GM23338 (cell line): Measurements from ENCODE around the gene FXYD2. TPM values are rescaled to one million over a fixed set of nuclear protein-coding genes. Genes with fewer than 3 reads are reported as not detected.
A peak's percentile ranks its signal among the peaks of the same experiment; 100 is the strongest.

Experiments
- ATAC-seq: fragments of 200-7000 bp; cut with Tn5 transposase; 3 replicates; pipeline ENCODE4 v1.9.1; 2020
- DNase-seq: peaks from one replicate; pipeline ENCODE4 v3.0.0-alpha.2; 2015; ENCODE audit warnings: low spot score
- H2AFZ ChIP-seq: fragments of 200-600 bp; sonication (generic); 2 replicates; pipeline ENCODE4 v1.8.0; 2016; ENCODE audit warnings: antibody characterized with exemption, mild to moderate bottlenecking, moderate library complexity
- H3F3A ChIP-seq: fragments of 200-600 bp; sonication (generic); replicated peaks from 2 replicates; pipeline ENCODE4 v1.8.0; 2017; ENCODE audit warnings: antibody characterized with exemption, mixed run types, low read depth
- H3K27ac ChIP-seq: fragments of 200-600 bp; sonication (generic); 2 replicates; pipeline ENCODE4 v1.6.1; 2016; ENCODE audit warnings: low read depth
- H3K27me3 ChIP-seq: fragments of 200-600 bp; sonication (generic); 2 replicates; pipeline ENCODE4 v1.8.0; 2016; ENCODE audit warnings: mild to moderate bottlenecking, mixed run types, moderate library complexity; ENCODE audit not compliant: insufficient read depth
- H3K36me3 ChIP-seq: fragments of 200-600 bp; sonication (generic); 2 replicates; pipeline ENCODE4 v1.8.0; 2016; ENCODE audit warnings: mild to moderate bottlenecking; ENCODE audit not compliant: insufficient read depth
- H3K4me1 ChIP-seq: fragments of 200-600 bp; sonication (generic); 2 replicates; pipeline ENCODE4 v1.8.0; 2016; ENCODE audit warnings: mild to moderate bottlenecking, moderate library complexity; ENCODE audit not compliant: insufficient read depth
- H3K4me2 ChIP-seq: fragments of 200-600 bp; sonication (generic); 2 replicates; pipeline ENCODE4 v1.7.1; 2017; ENCODE audit warnings: mixed run types
- H3K4me3 ChIP-seq: fragments of 200-600 bp; sonication (generic); 2 replicates; pipeline ENCODE4 v1.6.1; 2016; ENCODE audit warnings: mixed run types
- H3K79me2 ChIP-seq: fragments of 200-600 bp; sonication (generic); replicated peaks from 2 replicates; pipeline ENCODE4 v1.8.0; 2017; ENCODE audit warnings: mild to moderate bottlenecking; ENCODE audit not compliant: insufficient read depth
- H3K9me2 ChIP-seq: fragments of 200-600 bp; sonication (generic); 2 replicates; pipeline ENCODE4 v1.8.0; 2017; ENCODE audit not compliant: insufficient read depth
- H4K20me1 ChIP-seq: fragments of 200-600 bp; sonication (generic); replicated peaks from 2 replicates; pipeline ENCODE4 v1.8.0; 2017; ENCODE audit warnings: mild to moderate bottlenecking; ENCODE audit not compliant: insufficient read depth
- H3K27ac Mint-ChIP-seq: 2 replicates; pipeline ENCODE4 v1.8.0; 2020; ENCODE audit warnings: inconsistent platforms, mild to moderate bottlenecking, moderate library complexity, mixed read lengths
- H3K27me3 Mint-ChIP-seq: 3 replicates; pipeline ENCODE4 v1.8.0; 2022; ENCODE audit warnings: low read depth, mild to moderate bottlenecking, moderate library complexity, mixed read lengths, inconsistent platforms; ENCODE audit not compliant: insufficient read depth, poor library complexity
- H3K36me3 Mint-ChIP-seq: 3 replicates; pipeline ENCODE4 v1.8.0; 2021; ENCODE audit warnings: low read depth, mild to moderate bottlenecking, inconsistent platforms, moderate library complexity, mixed read lengths
- H3K4me1 Mint-ChIP-seq: 3 replicates; pipeline ENCODE4 v1.8.0; 2020; ENCODE audit warnings: mild to moderate bottlenecking, inconsistent platforms, mixed read lengths
- H3K4me3 Mint-ChIP-seq: 3 replicates; pipeline ENCODE4 v1.8.0; 2021; ENCODE audit warnings: moderate library complexity, mild to moderate bottlenecking, inconsistent platforms, mixed read lengths
- H3K9me3 Mint-ChIP-seq: 3 replicates; pipeline ENCODE4 v1.8.0; 2020; ENCODE audit warnings: moderate library complexity, mild to moderate bottlenecking, inconsistent platforms, mixed read lengths
- CREB1 ChIP-seq: fragments of 250-450 bp; sonication (Bioruptor Pico); IDR thresholded peaks from 2 replicates; pipeline ENCODE4 v1.5.0; 2020; ENCODE audit warnings: low read depth, mild to moderate bottlenecking, moderate library complexity
- ETS1 ChIP-seq: IDR thresholded peaks from 2 replicates; pipeline ENCODE4 v1.6.1; 2016; ENCODE audit warnings: antibody characterized with exemption
- EZH2 ChIP-seq: fragments of 200-600 bp; sonication (generic); IDR thresholded peaks from one replicate; pipeline ENCODE4 v1.8.0; 2017; ENCODE audit warnings: antibody characterized with exemption, mild to moderate bottlenecking, low read depth; ENCODE audit not compliant: unreplicated experiment
- EZH2phosphoT487 ChIP-seq: fragments of 200-600 bp; sonication (generic); IDR thresholded peaks from one replicate; pipeline ENCODE4 v1.8.1; 2018; ENCODE audit warnings: antibody characterized with exemption; ENCODE audit not compliant: unreplicated experiment
- NANOG ChIP-seq: IDR thresholded peaks from 2 replicates; pipeline ENCODE4 v1.6.1; 2016; ENCODE audit warnings: antibody characterized with exemption, borderline replicate concordance
- POLR2AphosphoS5 ChIP-seq: IDR thresholded peaks from 2 replicates; pipeline ENCODE4 v1.6.1; 2016; ENCODE audit warnings: antibody characterized with exemption, low read depth
- ZNF331 ChIP-seq: fragments of 250-450 bp; sonication (Bioruptor Pico); IDR thresholded peaks from 2 replicates; pipeline ENCODE4 v1.5.0; 2020; ENCODE audit warnings: low read depth, mild to moderate bottlenecking, moderate library complexity
- ZNF462 ChIP-seq: fragments of 250-450 bp; sonication (Bioruptor Pico); IDR thresholded peaks from 2 replicates; pipeline ENCODE4 v1.5.0; 2020; ENCODE audit warnings: mild to moderate bottlenecking, moderate library complexity
- polyA plus RNA-seq: library from polyadenylated mRNA; unstranded; fragments of >200 nt; fragmentation: Nextera tagmentation; extraction: Ambion mirVana; gene quantifications from 2 replicates; pipeline ENCODE4 v1.2.1, GENCODE V29; 2016
- total RNA-seq: library from RNA; depleted of rRNA; stranded (reverse); fragments of >200 nt; shearing (Covaris generic); gene quantifications from 2 replicates; pipeline ENCODE4 v1.2.3, GENCODE V29; 2014
- TF ChIP-seq, protein P1 (sequence below): IDR thresholded peaks from one replicate; pipeline ENCODE4 v1.6.1; 2018; ENCODE audit warnings: antibody characterized with exemption; ENCODE audit not compliant: unreplicated experiment

Gene FXYD2
- total and polyA plus RNA-seq, 2 experiments from 2014 or later, result 0.59 to 1.4 TPM

GRCh38 chr11:117840881-117841550 is 16.5 kb upstream of the FXYD2 start:
- Histone ChIP-seq H2AFZ (no peak overlapping the region), H3K79me2 (no peaks in the 10 kb centered on the region), H3F3A (no peaks in the 10 kb centered on the region), H3K4me3 (no peak overlapping the region), H3K4me1 (no peaks in the 10 kb centered on the region), H3K4me2 (no peak overlapping the region), H3K27ac (no peak overlapping the region), H3K36me3 (no peaks in the 10 kb centered on the region), H3K9me2 (no peaks in the 10 kb centered on the region), H4K20me1 (no peaks in the 10 kb centered on the region), H3K27me3 (no peaks in the 10 kb centered on the region)
- H3K36me3 Mint-ChIP-seq, result no peaks in the 10 kb centered on the region
- TF ChIP-seq ETS1, result no peak
- TF ChIP-seq, protein P1, sequence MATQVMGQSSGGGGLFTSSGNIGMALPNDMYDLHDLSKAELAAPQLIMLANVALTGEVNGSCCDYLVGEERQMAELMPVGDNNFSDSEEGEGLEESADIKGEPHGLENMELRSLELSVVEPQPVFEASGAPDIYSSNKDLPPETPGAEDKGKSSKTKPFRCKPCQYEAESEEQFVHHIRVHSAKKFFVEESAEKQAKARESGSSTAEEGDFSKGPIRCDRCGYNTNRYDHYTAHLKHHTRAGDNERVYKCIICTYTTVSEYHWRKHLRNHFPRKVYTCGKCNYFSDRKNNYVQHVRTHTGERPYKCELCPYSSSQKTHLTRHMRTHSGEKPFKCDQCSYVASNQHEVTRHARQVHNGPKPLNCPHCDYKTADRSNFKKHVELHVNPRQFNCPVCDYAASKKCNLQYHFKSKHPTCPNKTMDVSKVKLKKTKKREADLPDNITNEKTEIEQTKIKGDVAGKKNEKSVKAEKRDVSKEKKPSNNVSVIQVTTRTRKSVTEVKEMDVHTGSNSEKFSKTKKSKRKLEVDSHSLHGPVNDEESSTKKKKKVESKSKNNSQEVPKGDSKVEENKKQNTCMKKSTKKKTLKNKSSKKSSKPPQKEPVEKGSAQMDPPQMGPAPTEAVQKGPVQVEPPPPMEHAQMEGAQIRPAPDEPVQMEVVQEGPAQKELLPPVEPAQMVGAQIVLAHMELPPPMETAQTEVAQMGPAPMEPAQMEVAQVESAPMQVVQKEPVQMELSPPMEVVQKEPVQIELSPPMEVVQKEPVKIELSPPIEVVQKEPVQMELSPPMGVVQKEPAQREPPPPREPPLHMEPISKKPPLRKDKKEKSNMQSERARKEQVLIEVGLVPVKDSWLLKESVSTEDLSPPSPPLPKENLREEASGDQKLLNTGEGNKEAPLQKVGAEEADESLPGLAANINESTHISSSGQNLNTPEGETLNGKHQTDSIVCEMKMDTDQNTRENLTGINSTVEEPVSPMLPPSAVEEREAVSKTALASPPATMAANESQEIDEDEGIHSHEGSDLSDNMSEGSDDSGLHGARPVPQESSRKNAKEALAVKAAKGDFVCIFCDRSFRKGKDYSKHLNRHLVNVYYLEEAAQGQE, result no peak
- TF ChIP-seq POLR2AphosphoS5, result no peak
- no peak for TF ChIP-seq ZNF331 (CRISPR knock-in tag)
- TF ChIP-seq EZH2, result no peak
- no peak for TF ChIP-seq NANOG
- DNase-seq, result no peak
- no peak for ATAC-seq
- no peaks in the 10 kb centered on the region for H3K27me3 Mint-ChIP-seq
- H3K4me1 Mint-ChIP-seq, result peaks cover 13% of the 10 kb centered on the region
- no peak overlapping the region for H3K4me3 Mint-ChIP-seq
- no peaks in the 10 kb centered on the region for H3K9me3 Mint-ChIP-seq
- peak overlapping the region; percentile 86 for H3K27ac Mint-ChIP-seq

GRCh38 chr11:117839936-117840813 is 15.6 kb upstream of the FXYD2 start:
- H3K4me3 Mint-ChIP-seq, result no peak overlapping the region
- H3K4me1 Mint-ChIP-seq, result peaks cover 13% of the 10 kb centered on the region
- Histone ChIP-seq H4K20me1 (no peaks in the 10 kb centered on the region), H3K36me3 (no peaks in the 10 kb centered on the region), H3K27ac (no peak overlapping the region), H2AFZ (no peak overlapping the region), H3K27me3 (no peaks in the 10 kb centered on the region), H3K4me3 (no peak overlapping the region), H3K4me1 (no peaks in the 10 kb centered on the region), H3F3A (no peaks in the 10 kb centered on the region), H3K9me2 (no peaks in the 10 kb centered on the region), H3K79me2 (no peaks in the 10 kb centered on the region), H3K4me2 (no peak overlapping the region)
- no peak for ATAC-seq
- no peak for DNase-seq
- H3K27me3 Mint-ChIP-seq, result no peaks in the 10 kb centered on the region
- H3K9me3 Mint-ChIP-seq, result no peaks in the 10 kb centered on the region
- H3K27ac Mint-ChIP-seq, result peak overlapping the region; percentile 86
- no peaks in the 10 kb centered on the region for H3K36me3 Mint-ChIP-seq
- TF ChIP-seq EZH2 (no peak), ZNF462 (CRISPR knock-in tag) (no peak), EZH2phosphoT487 (no peak), CREB1 (no peak), ZNF331 (CRISPR knock-in tag) (no peak)
